GM19328 (cell line): ENCODE results near the gene ANTXR1.
"Not testable (repeated sequence)": the region's sequence is repeated elsewhere in the genome, so short reads cannot be mapped to it uniquely, and the experiment has no call there.

Experiments used
- ATAC-seq: cut with Tn5 transposase; IDR thresholded peaks from one replicate; pipeline ENCODE4 v1.9.1; 2021; ENCODE audit warnings: mild to moderate bottlenecking, moderate library complexity; ENCODE audit not compliant: unreplicated experiment

ANTXR1 gene

DNA sequence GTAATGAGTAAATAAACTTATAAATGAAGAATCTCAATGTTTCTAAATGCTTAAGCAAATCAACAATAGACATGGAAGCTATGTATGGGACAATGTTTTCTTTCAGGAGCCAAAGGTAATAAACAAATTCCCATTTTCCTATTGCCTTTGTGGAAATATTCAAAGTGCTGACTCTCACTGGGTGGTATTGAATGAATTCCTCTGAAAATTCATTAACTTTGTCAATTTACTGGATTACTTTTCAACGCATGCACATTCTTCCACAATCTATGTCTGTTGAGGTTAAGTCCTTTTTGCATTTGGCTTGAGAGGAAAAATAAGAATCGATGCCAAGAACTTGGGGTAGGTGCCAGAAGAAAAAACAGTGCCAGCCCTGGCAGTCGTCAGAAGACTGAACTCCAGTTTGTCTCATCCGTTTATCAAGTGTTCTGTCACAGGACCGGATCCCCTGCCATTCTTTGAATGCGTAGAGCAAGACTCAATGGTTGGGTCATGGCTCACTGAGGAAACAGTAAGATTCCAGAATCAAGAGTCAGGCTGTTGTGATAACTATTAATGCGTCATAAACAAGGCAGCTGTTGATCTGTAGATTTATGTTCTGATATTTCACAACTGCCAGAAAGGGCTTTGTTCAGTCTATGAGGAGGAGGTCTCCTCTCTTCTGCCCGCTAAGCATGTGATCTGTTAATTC, 240.8 kb downstream of the ANTXR1 start:
- no peak for ATAC-seq

DNA sequence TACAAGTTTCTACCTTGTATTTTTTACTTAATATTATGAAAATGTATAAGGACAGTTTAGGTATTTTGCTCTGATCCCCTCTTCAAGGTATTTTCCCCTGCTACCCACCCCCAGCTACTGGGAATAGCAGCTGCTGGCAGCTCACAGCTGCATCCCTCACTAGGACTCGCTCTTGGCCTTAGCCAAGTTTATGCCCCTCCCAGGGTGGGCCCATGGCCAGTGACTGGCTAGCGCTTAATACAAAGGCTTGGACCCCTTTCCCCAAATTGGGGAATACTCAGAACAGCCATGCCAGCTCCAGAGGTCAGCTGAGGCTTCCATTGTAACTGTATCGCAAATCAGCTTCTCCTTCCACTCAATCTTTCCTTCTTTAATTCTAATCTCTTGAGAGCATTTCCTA, 242.8 kb downstream of the ANTXR1 start:
- no peak for ATAC-seq

DNA sequence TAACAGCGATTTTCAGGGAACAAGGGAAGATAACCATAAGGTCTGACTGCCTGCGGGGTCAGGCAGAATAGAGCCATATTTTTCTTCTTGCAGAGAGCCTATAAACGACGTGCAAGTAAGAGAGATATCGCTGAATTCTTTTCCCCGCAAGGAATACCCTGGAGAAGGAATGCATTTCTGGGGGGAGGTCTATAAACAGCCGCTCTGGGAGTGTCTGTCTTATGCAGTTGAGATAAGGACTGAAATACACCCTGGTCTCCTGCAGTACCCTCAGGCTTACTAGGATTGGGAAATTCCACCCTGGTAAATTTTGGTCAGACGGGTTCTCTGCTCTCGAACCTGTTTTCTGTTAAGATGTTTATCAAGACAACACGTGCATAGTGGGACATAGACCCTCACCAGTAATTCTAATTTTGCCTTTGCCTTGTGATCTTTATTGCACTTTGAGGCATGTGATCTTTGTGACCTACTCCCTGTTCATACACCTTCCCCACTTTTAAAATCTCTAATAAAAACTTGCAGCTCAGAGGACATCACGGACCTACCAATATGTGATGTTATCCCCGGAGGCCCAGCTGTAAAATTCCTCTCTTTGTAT, 247.1 kb downstream of the ANTXR1 start:
- not testable (repeated sequence) for ATAC-seq

DNA sequence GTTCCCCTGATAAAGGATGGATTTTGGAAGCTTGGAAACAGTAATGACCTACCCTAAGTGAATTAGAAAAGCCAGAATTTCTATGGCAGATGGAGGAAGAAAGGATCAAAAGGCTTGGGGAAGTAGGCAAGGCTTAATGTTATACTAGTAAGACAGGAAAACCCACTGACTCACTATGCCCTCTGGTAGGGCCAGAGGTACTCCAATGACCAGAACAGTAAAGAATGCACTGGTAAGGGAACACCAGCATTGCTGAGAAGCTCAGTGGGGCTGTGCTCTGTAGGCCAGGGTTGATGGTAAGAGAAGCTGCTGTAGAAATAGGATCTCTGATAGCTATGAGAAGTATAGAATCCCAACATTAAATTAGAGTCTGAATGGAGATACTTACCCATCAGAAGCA, 247.7 kb downstream of the ANTXR1 start:
- no peak for ATAC-seq

DNA sequence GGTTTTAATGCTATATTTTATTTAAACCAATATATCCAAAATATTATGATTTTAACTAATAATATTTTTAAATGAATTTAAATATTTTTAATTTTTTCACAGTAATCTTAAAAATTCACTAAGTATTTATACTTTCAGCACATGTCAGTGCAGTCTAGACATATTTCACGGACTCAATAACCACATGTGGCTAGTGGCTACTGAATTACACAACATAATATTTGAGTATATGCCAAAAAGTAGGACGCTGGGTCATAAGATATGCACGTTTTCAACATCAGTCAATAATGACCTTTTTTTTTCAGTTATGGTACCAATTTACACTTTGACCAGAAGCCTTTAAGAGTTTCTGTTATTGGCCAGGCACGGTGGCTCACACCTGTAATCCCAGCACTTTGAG, 256.4 kb downstream of the ANTXR1 start:
- no peak for ATAC-seq

DNA sequence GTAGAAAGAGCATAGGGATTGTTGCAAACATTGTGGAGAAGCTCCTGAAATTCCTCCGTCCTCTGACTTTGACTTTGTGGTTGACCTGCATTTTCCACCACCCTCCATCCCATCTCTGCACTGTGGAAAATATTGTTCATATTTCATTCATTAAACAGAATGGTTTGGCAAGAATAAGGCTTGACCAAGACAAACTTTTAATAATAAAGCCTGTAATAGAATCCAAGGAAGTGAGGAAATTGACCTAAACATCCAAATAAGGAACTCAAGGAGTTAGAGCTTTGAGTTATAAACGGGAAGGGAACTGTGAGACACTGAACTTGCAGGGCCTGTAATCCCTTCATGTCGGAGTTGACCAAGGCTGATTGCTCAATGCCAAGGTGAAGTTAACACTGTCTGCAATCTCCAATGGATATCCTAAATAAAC, 258.9 kb downstream of the ANTXR1 start:
- ATAC-seq, result no peak

DNA sequence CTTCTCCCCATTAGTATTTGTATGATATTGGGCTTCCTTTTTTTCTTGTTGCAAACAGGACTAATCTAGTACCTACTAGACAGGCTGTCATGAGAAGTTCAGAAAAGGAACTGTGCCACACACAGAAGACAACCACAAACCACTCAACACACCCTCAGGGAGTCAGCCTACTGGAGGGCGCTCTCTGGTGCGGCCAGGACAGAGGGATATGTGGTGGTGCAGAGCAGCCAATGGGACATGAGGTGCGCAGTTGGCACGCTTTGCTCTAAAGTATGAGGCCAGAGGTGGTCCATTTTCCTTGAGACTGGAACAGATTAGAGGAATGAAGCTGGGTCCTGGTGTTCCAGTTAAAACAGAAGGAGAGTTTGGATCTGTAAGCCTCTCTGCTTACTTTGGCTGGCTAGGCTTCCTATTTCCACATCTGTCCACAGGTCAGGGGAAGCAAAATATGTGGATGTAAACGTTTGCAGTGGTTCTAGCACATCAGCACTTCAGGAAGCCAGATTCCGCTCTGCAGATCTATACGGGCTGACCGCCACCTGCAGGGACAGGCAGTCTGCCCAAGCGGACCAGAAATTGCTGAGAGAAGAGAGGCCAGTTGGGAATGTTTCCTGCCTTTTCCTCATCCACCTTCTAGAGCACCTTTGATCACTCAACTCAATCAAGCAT, 260.0 kb downstream of the ANTXR1 start:
- ATAC-seq, result no peak

DNA sequence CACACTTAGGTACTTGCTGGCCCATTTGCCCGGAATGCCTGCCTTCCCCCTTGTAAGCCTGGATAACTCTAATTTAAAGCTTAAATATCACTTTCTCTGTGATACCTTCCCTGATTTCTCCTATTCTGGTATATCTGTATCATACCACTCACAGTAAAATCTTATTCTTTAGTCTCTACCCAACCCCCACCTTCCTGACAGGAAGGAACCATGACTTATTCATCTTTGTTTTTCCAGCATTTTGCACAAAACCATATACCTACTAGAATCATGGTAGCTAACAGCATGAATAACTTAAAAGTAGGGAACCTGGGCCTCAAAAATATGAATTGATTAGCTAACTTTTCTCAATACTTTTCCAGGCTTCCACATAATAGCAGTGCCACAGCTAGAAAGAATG, 262.5 kb downstream of the ANTXR1 start:
- no peak for ATAC-seq

DNA sequence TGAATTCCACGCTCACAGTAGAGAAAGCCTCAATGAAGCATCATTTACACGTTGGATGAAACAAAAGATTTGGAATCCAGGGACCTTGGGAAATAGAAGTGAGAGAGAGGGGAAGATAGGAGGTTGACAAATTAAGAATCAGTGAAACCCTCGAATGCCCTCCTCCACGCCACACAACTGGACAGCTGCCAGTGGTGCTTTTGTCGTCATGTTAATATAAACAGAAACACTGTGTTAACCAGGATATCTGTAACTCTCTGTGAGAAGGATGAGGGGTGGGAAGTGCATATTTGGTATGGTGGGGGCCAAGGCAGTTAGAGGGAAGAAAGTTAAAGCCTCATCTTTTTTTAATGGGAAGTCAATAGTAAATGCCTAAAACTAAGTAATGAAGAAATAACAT, 265.4 kb downstream of the ANTXR1 start:
- ATAC-seq, result no peak

DNA sequence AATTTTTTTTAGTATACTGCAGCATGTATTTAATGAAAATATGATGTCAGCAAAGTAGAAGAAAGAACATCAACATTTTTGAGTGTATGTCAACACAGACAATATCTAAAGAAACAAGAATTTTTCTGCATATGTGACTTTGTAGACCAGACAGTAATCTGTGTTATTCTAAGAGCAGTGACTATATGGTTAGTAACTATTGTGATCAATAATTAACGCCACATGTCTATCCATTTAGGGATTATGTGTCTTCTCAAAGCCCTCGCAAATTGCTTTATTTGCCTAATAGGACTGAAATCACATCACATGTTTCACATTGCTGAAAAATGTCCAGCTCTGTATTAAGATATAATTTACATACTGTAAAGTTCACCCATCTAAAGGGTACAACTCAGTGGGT, 266.2 kb downstream of the ANTXR1 start:
- no peak for ATAC-seq

DNA sequence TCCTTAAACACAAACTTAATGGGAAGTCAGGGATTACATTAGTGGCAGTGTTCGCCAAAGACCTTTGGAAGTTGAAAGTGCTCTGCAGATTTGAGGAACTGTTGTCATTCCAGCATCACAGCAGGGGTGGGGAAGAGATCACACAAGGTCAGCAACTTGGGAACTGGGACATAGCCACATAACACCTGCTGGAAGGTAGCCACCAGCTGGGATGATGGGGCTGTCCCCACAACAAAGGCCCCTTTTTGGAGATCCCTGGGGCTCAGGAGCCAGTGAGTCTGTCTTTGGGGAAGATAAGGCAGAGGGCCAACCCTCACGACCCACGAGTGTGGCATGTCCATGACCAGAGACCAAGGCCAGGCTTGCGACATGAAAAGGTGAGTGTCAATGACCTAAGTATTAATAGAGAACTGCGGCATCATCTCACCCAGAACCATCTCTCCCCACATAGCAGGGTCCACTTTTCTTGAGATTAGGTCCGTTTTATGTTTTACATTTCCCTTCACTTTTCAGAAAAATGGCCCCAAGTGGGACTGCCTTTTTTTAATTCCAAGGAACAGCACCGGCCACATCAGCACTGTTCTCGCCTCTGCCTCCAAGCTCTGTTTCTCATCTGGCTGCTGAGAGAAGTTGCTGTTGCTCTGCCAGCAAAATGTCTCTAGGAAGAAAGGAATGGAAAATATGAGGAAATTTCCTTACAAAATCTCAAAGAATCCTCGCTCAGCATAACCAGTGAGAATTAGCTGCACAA, 267.1 kb downstream of the ANTXR1 start:
- ATAC-seq, result no peak

DNA sequence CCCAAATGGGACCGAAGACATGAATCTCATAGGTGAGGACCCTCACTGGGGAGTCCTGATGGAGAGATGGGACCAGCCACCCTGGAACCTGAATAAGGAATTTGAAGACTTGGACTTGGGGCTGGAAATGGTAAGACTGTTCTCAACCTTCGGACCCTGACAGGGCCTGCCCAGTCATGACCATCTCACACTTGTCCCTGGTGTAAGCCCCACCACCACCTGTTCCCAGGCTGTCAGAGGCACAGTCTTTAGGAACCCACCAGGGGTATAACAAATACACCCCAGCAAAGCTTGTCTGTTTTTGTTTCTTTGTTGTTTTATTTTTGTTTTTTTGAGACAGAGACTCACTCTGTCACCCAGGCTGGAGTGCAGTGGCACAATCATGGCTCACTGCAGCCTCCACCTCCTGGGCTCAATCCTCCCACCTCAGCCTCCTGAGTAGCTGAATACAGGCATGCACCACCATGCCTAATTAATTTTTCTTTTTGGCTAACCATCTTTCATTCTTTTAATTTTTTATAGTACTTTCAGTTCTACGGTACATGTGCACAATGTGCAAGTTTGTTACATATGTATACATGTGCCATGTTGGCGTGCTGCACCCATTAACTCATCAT, 267.9 kb downstream of the ANTXR1 start:
- ATAC-seq, result no peak

DNA sequence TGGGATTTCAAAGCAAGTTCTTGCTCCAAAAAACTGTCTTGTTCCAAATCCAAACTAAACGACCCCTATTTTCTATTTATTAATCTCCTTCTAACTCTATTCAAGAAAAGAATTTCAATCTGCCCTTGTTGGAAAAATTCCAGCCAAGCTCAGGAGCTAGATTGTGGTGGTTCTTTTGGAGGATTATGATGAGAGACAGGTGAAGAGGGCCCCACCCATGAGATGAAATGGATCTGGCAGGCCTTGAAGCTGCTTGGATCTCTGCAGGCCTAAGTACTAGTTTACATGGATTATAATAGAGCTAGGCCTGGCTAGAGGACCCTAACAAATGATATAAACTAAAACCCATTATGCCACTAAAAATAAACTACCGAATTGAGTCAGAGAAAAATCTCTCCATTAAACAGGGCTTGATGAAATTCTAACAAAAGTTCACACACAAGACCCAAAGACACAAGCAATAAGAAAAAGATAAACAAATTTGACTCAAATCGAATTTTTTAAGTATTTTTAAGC, 272.5 kb downstream of the ANTXR1 start:
- no peak for ATAC-seq

DNA sequence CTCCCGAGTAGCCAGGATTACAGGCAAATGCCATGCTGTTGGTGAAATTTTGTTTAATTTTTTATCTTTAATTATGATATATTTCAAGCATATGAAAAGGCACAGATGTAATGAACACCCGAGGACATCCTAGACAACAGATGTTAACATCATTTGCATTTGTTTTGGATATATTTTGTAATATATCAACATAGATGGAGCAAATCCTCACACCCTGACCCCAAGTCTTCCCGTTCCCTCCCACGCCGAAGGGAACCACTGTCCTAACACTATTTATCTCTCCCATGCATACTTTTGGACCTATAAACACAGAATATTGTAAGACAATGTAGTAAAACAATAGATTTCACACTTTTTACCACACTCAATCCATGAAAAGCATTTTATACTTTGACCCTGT, 274.6 kb downstream of the ANTXR1 start:
- ATAC-seq, result no peak

DNA sequence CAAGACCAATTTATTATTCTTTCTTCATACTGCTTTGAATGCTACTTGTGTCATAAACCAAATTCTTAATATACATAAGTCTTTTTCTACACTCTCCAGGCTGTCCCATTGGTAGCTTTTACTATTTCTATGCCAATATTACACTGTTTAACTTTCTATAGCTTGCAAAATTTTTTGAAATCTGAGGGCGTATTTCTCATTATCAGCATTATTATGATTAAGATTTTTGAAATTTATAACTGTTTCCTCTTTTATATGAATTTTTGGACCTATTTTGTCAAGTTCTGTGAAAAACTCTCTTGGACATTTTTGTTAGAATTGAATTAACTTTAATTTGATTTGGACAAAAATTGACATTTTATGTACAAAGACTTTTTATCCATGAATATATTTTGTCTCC, 275.4 kb downstream of the ANTXR1 start:
- no peak for ATAC-seq

DNA sequence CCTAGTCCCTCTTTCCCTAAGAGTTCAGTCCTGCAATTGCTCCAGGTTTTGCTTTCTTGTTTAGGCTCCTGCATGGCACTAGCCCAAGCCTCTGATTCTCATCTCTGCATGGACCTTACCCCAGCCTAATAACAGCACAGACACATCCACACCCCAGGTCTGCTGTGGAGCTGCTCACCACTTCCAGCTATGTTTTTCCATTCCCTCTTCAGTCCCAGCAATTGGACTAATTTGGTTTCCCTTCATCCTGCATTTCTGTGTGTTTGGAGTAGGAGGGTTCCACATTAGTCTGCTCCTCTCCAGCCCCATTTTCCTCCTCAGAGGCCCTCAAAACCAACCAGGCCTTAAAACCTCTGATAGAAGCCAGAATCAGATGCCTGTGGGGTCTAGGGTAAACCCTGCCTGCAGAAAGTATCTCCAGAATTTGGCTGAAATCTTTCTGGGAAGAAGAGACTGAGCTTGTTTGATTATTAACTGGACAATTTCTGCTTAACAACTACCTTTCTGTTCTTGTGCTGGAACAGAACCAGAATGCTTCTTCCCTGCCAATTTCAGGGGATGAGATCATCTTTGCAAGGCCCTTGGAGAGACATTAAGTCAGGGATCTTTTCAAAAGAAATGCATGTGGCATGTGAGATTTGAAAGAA, 278.1 kb downstream of the ANTXR1 start:
- ATAC-seq, result no peak

DNA sequence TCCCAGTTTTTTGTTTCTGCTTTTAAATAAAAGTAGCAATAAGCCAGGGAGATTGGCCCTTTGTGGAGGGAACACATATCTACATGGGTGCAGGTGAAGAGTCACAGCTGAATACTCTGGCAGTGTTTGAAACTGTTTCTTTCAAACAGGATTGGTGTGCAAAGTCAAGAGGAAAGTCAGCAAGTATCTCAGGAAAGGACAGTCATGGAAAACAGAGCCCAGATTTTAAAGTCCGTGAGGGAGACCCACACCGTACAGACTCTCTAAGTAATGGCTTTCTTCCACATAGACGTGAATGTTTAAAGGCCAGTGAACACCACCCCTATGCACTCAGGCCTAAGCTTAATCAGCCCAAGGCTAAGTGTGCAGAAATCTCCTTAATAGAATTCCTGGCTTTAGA, 278.7 kb downstream of the ANTXR1 start:
- ATAC-seq, result no peak

DNA sequence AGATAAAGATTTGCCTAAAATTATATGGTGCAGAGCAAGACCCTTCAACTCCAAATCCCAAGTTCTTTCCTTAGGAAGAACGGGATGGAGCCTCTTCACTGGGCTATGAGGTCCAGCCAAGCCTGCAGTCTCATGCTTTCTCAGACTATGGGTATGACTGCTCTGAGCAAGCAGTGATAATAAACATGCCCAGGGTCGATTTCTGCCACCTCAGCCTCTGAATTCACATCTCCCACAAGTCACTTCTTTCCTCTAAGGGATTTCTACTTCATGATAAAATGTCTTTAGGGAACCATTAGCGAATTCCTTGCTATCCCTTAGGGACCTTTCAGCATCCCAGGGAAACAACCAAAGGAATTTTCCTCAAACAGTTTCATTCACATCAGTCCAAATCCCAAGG, 279.3 kb downstream of the ANTXR1 start:
- ATAC-seq, result no peak

DNA sequence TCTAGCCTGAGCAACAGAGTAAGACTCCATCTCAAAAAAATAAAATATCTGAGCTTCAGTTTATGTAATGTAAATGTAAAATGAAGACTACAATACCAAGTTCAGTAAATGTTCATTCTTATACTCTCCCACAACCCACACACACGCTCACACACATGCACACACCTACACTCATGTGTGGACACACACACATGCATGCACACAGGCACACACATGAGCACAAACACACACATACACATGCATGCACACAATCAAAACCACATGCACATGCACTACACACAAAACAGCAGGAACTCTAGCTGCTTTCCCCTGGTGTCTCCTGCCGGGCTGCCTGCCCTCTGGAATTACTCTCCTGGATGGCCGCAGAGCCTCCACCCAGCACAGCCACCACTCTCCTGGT, 283.4 kb downstream of the ANTXR1 start:
- ATAC-seq, result no peak

DNA sequence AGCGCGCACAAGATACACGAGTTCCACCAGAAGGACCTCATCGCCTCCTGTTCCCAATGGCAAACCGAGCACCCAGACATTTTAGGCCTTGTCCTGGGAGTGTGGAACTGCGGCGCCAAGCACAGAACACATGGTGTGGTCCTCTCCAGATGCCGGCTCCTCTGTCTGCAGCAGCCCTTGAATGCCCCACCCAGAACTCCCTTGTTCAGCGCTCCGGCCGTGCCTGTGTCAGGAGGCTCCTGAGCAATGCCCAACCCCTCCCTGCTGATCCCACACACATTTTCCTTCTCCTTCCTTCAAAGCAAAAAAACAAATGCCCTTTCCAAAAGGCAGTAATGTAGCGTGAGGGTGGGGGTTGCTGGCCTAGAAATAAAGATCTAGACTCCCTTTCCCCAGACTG, 284.2 kb downstream of the ANTXR1 start:
- ATAC-seq, result no peak

DNA sequence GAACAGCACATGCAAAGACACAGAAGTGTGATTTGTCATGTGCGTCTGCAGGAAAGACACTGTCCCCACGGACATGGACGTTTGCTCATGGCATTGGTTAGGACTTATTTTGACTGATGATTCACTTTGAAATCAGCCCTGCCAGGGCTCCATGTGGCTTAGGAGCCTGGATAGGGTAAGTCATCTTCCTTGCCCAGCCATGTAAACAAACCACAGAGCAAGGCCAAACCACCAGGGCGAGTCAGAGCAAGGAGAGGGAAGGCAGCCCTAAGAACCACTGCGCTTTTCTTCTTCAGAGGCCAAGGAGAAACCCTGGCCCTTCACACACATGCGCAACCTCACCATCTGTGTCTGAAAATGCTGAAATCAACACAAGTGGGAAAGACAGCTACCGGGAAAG, 285.3 kb downstream of the ANTXR1 start:
- no peak for ATAC-seq
